Measurements from ENCODE around the gene ZNF319. TPM values are rescaled to one million over a fixed set of nuclear protein-coding genes. Genes with fewer than 3 reads are reported as not detected.

ZNF319 gene
- 3.2 and 5.3 TPM in 2 replicates for total RNA-seq

DNA sequence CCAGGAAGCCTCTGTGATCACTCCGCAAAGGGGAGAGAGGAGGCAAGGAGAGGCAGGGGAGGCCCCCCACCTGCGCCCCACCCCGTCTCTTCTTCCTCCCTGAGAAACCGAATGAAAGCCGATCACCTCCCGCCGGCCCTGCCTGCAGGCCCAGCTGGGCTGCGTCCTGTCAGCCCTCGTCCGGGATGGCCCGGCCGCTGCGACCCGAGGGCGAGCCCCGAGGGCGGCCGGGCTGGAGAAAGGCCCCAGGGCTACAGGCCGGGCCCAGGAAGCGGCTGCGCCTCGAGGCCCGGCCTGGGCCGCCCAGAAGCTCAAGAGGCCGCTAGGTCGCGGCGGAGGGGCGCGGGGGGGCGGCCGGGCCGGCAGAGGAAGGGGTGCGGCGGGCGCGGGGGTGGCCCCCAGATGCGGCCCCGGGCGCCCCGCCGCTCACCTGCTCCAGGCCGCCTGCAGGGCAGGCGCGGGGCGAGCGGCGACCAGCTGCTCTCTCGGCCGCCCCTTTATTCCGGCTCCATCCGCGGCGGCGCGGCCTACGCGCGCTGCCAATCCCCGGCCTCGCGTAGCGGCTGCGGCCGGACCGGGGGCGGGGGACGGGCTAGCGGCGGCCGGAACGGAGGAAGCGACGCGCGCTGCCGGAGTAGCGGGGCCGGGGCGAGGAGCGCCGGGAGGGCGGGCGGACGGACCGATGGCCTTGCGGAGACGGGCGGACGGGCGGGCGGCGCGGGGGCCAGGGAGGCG, at the start of gene ZNF319:
Gene ZNF319 (minus strand): TSS at position 702 of the 735 bp plus-strand sequence. CDS start 2,407 bp downstream, outside the sequence.

DNA sequence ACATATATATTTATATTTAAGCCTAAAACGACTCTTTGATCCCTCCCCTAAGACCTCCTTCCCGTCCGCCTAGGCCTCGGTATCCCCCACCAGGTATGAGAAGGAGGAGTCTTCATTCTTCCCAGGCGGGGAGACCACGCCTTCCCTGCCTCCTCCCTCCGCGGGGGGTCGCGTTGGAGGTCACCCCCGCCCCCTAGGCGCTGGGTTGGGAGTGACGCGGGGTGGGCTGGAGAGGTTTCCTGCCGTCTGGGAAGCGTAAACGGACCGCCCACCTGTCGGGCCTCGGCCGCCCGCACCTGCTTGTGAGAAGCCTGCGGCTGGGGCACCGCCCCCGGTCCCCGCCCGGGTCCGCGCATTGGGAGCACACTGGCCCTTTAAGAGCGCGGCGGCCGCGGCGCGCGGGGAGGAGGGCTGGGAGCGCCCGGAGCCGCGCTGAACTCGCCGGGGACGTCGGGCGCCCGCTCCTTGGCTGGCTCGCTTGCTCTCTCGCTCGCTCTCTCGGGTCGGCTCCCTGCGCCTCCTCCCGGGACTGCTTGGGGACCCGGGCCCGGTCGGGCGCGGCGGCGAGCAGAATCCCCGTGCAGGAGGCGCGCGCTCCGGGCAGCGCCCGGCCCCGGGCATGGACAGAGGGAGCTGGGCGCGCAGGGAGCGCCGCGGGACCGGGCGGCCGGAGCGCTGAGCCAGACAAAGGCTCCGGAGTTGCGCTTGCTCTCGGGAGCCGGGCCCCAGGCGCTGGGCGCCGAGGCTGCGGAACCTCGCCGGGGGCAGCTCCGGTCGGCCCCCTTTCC, 25.1 kb upstream of the ZNF319 start, which contains the start of gene MMP15:
Gene MMP15 (plus strand): TSS at position 404 of the 788 bp plus-strand sequence. CDS start 597 bp downstream, outside the sequence.

DNA sequence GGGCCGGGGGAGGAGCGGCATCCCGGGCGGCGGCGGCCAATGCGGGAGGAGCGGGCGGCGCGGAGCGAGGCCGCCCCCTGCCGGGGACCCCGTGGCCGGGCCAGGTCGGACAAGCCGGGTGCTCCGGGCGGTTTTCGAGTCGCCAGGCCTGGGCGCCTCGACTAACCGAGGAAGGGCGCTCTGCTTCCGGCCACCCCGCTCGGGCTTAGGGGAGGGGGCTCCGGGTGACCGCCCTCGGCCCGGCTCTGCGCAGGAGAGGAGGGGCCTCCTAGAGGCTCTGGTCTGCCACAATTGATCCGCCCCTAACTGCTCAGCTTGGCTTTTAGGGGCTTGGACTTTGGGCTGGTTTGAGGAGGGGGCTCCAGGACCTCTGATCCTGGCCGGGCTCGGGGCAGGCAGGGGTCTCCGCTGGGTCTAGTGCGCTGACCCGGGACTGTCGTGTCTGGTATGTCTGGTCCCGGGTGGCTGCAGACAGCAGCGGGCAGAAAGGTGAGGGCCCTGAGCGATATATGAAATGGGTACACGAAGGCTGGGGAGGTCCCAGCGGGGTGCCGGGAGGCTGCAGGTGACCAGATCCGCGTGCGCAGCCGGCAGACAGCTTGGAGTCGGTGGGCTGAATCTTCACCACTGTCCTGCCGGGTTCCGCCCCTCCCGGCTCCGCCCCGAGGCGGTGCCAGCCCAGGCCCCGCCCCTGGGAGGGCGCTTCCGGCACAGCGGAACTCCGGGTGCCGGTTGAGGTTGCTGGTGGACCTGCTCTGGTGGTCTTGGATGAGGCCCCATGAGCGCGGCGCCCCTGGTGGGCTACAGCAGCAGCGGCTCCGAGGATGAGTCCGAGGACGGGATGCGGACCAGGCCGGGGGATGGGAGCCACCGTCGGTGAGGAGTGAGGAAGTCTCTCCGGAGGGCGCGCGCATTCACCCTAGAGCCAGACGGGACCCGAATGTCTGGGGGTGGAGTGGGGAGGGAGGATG, 519 bp upstream of the ZNF319 start, which contains the start of gene USB1:
Gene USB1 (plus strand): TSS at position 702 of the 971 bp plus-strand sequence. CDS start 77 bp downstream, at position 779.

DNA sequence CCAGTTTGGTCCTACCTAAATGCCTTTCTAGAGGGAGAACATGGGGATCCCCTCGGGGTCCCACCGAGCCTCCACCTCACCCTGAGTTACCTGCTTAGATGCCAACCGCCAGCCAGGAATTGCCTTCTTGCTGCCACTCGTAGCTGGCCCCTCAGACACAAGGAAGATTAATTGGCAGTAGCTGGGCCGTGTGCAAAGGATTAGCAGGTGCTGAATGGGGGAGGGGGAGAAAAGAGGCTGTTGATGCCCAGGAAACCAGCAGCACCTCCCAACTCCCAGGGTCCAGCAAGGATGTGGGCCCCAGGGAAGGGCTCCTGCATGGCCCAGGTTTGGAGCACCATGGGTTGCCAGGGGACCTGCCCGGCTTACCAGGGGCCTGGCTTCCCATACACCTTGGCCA, 29.5 kb downstream of the ZNF319 start, which contains the start of gene CNGB1:
Gene CNGB1 (minus strand): TSS at position 159 of the 400 bp plus-strand sequence. CDS start 3,842 bp downstream, outside the sequence.

Other genes starting within 250 kb of the ZNF319 start
- gene KIFC3, start 198.2 kb downstream of the ZNF319 start, total RNA-seq = 30.4 and 38.0 TPM in 2 replicates
- not detected in 2 replicates for gene CNGB1, start 29.5 kb downstream of the ZNF319 start, total RNA-seq
- gene USB1, start 735 bp upstream of the ZNF319 start, total RNA-seq = 41.0 and 41.9 TPM in 2 replicates
- 1.6 and 6.1 TPM in 2 replicates for gene MMP15, start 25.1 kb upstream of the ZNF319 start, total RNA-seq
- gene CFAP20, start 128.7 kb upstream of the ZNF319 start, total RNA-seq = 23.2 and 32.0 TPM in 2 replicates
- 31.6 and 39.1 TPM in 2 replicates for gene CSNK2A2, start 197.4 kb upstream of the ZNF319 start, total RNA-seq

All from smooth muscle cell of trachea (primary cell).